Right forelimb (tissue), 1 donor: ENCODE data around the gene TRAK1.

Source experiments
- DNase-seq: peaks from one replicate; pipeline ENCODE4 v3.0.0-alpha.2; 2018

The TRAK1 gene

GRCh38 chr3:42127226-42127625, 36.1 kb downstream of the TRAK1 start:
- no peak for DNase-seq

- no peak for DNase-seq
These were observed 37.4 kb downstream of the TRAK1 start for GRCh38 chr3:42128526-42128925.

- no peak for DNase-seq
These were observed 38.1 kb downstream of the TRAK1 start for GRCh38 chr3:42129014-42129953.

GRCh38 chr3:42130007-42130328, 38.8 kb downstream of the TRAK1 start:
- no peak for DNase-seq

- DNase-seq, result no peak
These were observed 39.3 kb downstream of the TRAK1 start for GRCh38 chr3:42130329-42131070.

- DNase-seq, result no peak
These were observed 42.5 kb downstream of the TRAK1 start for GRCh38 chr3:42133500-42134298.

GRCh38 chr3:42134867-42135464, 43.8 kb downstream of the TRAK1 start:
- DNase-seq, result no peak

GRCh38 chr3:42139621-42140453, 48.7 kb downstream of the TRAK1 start:
- no peak for DNase-seq

- DNase-seq, result no peak
These were observed 49.6 kb downstream of the TRAK1 start for GRCh38 chr3:42140665-42141203.

- DNase-seq, result no peak
These were observed 52.3 kb downstream of the TRAK1 start for GRCh38 chr3:42143440-42143839.

- DNase-seq, result no peak
These were observed 53.1 kb downstream of the TRAK1 start for GRCh38 chr3:42144209-42144608.

- DNase-seq, result no peak
These were observed 57.1 kb downstream of the TRAK1 start for GRCh38 chr3:42148086-42148848.

- peak; percentile 89 for DNase-seq
These were observed 57.9 kb downstream of the TRAK1 start for GRCh38 chr3:42148982-42149432.

GRCh38 chr3:42149532-42149931, 58.4 kb downstream of the TRAK1 start:
- no peak for DNase-seq

GRCh38 chr3:42149975-42150374, 58.8 kb downstream of the TRAK1 start:
- DNase-seq, result no peak

GRCh38 chr3:42151596-42152168, 60.5 kb downstream of the TRAK1 start:
- no peak for DNase-seq

GRCh38 chr3:42152193-42152592, 61.0 kb downstream of the TRAK1 start:
- DNase-seq, result no peak

- no peak for DNase-seq
These were observed 61.9 kb downstream of the TRAK1 start for GRCh38 chr3:42153039-42153438.

GRCh38 chr3:42157540-42158538, 66.7 kb downstream of the TRAK1 start:
- no peak for DNase-seq
